Pancreas (tissue), 10 donors: ENCODE data around the gene ISOC1. TPM values are rescaled to one million over a fixed set of nuclear protein-coding genes. Genes with fewer than 3 reads are reported as not detected.

Source experiments
- ATAC-seq, 4 donors: fragments of 200-7000 bp; cut with Tn5 transposase; one replicate each; pipeline versions ENCODE4 v1.8.0 to v1.9.1; 2020; ENCODE audit warnings: mild to moderate bottlenecking in 4 of 4, moderate library complexity in 4 of 4
- DNase-seq, 6 donors: peaks; one replicate each; pipeline ENCODE4 v3.0.0-alpha.2; 2020
- FAIRE-seq: peaks from 2 replicates; lab custom pipeline; 2012; peaks lifted over from hg19 to GRCh38; lab: Jason Lieb, UNC
- H3K27ac ChIP-seq, 4 donors: fragments of 200-600 bp; sonication (generic); 1 replicate in 3 of 4; 2 replicates in 1 of 4; pipeline versions ENCODE4 v1.5.0 to v1.8.0; 2020
- H3K27me3 ChIP-seq, 4 donors: fragments of 200-600 bp; one replicate each; pipeline ENCODE4 v1.8.0; 2021
- H3K36me3 ChIP-seq, 3 donors: fragments of 200-600 bp; sonication (generic) in 1 of 3; one replicate each; pipeline versions ENCODE4 v1.5.0 to v1.8.0; 2020 to 2021
- H3K4me1 ChIP-seq, 3 donors: fragments of 200-600 bp; one replicate each; pipeline ENCODE4 v1.8.0; 2021
- H3K4me3 ChIP-seq, 4 donors: fragments of 200-600 bp; sonication (generic) in 2 of 4; one replicate each; pipeline versions ENCODE4 v1.5.0 to v1.8.0; 2020 to 2021
- H3K9me3 ChIP-seq, 4 donors: fragments of 200-600 bp; one replicate each; pipeline ENCODE4 v1.8.0; 2021
- WGBS, 2 donors: extraction: QIAGEN DNeasy Blood & Tissue Kit; methylation state at CpG; one replicate each; pipeline ENCODE4 v1.1.7; 2013; 5-methylcytosine and 5-hydroxymethylcytosine counted together
- intact Hi-C, 3 donors: fragments of 100-400 bp; cut with DNase I; formaldehyde crosslinking; loops; one replicate each; pipeline versions ENCODE4 v1.11.1 to v1.14.2; 2022
- polyA plus RNA-seq, 2 donors: library from polyadenylated mRNA; stranded (reverse); fragments of 200-250 nt; gene quantifications; one replicate each; pipeline ENCODE4 v1.2.3, GENCODE V29; 2013
- total RNA-seq, 6 donors: library from RNA; stranded (reverse); fragmentation: NEBNext Ultra II Directional in 4 of 6; extraction: Animal tissue kit (Norgen Biotek cat#: 25700) in 4 of 6; gene quantifications; one replicate each; pipeline versions ENCODE4 v1.2.1 to v1.2.4, GENCODE V29; 2021 to 2023
- TF ChIP-seq, protein P1 (sequence below), 4 donors: fragments of 200-600 bp; sonication (generic) in 3 of 4; IDR thresholded peaks; one replicate each; pipeline versions ENCODE4 v1.5.0 to v1.8.0; 2021; ENCODE audit warnings: antibody characterized with exemption in 4 of 4
- donor health status: healthy with polysubstance abuse.
- donor health status: DM: no; HTN: no; CAD: no; lungs with moderate emphysema.
- donor health status: DM: no; HTN: no; CAD: no.
- donor health status: control.
- donor health status: control.
- donor health status: Bipolar disorder and iron deficiency.
- donor health status: DM: yes; HTN: yes; CAD: no.
- donor health status: DM: no; HTN: no; CAD: no.
- donor health status: DM: no; HTN: no; CAD: no.
- donor health status: DM: yes; HTN: yes; CAD: no.

Gene ISOC1
- total RNA-seq = 10 to 100 TPM in 3 of 6 donors, 1 to 10 TPM in 3; 8.3 to 13.8 (median 9.6) TPM
- polyA plus RNA-seq = 10 to 100 TPM in 1 of 2 donors, 1 to 10 TPM in 1; 6.9 to 15.9 TPM

DNA sequence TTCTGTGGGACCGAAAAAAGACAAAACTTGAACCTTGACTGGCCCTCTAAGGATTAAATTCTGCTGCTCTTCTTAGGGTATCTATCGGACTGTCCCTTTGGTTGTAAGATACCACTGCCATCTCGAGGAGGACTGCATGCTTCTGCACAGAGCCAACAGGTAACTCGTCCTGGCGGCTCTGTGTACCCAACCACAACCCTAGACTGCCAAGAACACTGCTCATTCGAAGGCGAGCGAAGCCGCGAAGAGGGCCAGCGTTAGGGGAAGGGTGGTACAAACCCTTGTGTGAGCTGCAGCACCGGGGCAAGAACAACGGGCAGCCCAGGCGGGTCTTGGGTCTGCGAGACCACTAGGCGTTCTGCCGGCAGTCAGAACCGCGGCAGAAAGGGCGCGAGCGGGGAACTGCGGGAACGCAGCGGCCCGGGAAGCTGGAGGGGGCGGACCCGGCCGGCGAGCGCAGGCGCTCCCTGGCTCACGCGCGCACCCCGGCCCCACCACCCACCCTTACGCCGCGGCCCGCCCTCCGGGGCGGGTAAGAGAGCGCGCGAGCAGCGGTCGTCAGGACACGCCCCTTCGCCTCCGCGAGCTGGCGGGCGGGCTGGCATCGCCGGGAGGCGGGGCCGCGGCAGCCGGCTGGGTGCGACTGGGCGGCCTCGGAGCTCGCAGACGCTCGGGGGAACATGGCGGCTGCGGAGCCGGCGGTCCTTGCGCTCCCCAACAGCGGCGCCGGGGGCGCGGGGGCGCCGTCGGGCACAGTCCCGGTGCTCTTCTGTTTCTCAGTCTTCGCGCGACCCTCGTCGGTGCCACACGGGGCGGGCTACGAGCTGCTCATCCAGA is at the start of gene ISOC1:
Gene ISOC1, plus strand, starts transcription at position 663 of the 837 bp plus-strand sequence. Its CDS starts 18 bp downstream, at position 681.
- Histone ChIP-seq H3K27me3 (no peaks in the 10 kb centered on the region), H3K4me1 (peaks cover 8 to 29% (median 15%) of the 10 kb centered on the region in 3 donors), H3K9me3 (no peaks in the 10 kb centered on the region), H3K27ac (peak within 1 kb of the TSS; percentile 77 to 92 (median 88)), H3K36me3 (no peaks in the 10 kb centered on the region), H3K4me3 (peak within 1 kb of the TSS; percentile 64 to 96 (median 84))
- peak; percentile 90 to 96 (median 94) for DNase-seq
- ATAC-seq = peak; percentile 90 to 97 (median 96)
- intact Hi-C loops = no loop called here
- TF ChIP-seq, protein P1, sequence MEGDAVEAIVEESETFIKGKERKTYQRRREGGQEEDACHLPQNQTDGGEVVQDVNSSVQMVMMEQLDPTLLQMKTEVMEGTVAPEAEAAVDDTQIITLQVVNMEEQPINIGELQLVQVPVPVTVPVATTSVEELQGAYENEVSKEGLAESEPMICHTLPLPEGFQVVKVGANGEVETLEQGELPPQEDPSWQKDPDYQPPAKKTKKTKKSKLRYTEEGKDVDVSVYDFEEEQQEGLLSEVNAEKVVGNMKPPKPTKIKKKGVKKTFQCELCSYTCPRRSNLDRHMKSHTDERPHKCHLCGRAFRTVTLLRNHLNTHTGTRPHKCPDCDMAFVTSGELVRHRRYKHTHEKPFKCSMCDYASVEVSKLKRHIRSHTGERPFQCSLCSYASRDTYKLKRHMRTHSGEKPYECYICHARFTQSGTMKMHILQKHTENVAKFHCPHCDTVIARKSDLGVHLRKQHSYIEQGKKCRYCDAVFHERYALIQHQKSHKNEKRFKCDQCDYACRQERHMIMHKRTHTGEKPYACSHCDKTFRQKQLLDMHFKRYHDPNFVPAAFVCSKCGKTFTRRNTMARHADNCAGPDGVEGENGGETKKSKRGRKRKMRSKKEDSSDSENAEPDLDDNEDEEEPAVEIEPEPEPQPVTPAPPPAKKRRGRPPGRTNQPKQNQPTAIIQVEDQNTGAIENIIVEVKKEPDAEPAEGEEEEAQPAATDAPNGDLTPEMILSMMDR (IDR thresholded peaks at IDR 0.05) = no peak
- no peak for FAIRE-seq
- WGBS, 2 donors = 0 to 1% methylated on average over 60 to 87 of the region's 87 CpGs

DNA sequence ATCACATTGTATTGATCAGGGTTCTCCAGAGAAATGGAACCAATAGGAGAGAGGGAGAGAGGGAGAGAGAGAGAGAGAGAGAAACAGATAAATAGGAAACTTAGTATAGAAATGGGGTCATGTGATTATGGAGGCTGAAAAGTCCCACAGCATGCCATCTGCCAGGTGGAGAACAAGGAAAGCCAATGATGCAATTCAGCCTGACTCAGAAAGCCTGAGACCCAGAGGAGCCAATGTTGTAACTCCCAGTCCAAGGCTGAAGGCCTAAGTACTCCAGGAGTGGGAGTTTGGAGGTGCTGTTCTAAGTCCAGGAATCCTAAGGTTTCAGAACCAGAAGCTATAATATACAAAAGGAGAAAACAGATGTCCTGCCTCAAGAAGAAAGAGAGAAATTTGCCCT is 48.4 kb upstream of the ISOC1 start:
- H3K36me3 ChIP-seq = no peaks in the 10 kb centered on the region
- H3K9me3 ChIP-seq = no peaks in the 10 kb centered on the region
- no peak for ATAC-seq
- DNase-seq = no peak
- H3K27ac ChIP-seq = no peak overlapping the region
- FAIRE-seq = no peak
- H3K4me1 ChIP-seq = no peaks in the 10 kb centered on the region
- no peak overlapping the region for H3K4me3 ChIP-seq
- TF ChIP-seq, protein P1 (IDR thresholded peaks at IDR 0.05) = no peak
- no peaks in the 10 kb centered on the region for H3K27me3 ChIP-seq
- intact Hi-C loops = no loop called here

DNA sequence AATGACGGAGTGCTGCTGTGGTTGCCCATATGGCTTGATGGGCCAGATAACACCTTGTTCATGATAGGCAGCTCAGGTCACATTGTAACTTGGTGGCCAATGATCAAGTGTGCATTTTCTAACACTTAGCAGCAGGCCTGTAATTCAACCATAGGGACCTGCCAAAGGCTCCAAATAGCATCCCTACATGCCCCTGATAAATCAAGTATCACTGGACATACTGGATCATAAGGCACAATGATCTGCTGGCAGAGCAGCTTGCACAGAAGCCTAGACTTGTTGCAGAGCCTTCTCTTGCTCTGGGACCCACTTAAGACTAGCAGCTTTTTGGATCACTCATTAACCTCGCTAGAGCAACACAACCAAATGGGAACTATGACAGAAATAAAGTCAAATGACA is 46.0 kb upstream of the ISOC1 start:
- FAIRE-seq (no peak), ATAC-seq (no peak), DNase-seq (no peak)
- H3K4me1 ChIP-seq = no peaks in the 10 kb centered on the region
- TF ChIP-seq, protein P1 (IDR thresholded peaks at IDR 0.05) = no peak
- no peaks in the 10 kb centered on the region for H3K36me3 ChIP-seq
- no peak overlapping the region for H3K27ac ChIP-seq
- intact Hi-C loops = no loop called here
- no peak overlapping the region for H3K4me3 ChIP-seq
- no peaks in the 10 kb centered on the region for H3K27me3 ChIP-seq
- WGBS, 2 donors = 33 to 48% methylated on average over 2 of the region's 2 CpGs
- H3K9me3 ChIP-seq = no peaks in the 10 kb centered on the region

DNA sequence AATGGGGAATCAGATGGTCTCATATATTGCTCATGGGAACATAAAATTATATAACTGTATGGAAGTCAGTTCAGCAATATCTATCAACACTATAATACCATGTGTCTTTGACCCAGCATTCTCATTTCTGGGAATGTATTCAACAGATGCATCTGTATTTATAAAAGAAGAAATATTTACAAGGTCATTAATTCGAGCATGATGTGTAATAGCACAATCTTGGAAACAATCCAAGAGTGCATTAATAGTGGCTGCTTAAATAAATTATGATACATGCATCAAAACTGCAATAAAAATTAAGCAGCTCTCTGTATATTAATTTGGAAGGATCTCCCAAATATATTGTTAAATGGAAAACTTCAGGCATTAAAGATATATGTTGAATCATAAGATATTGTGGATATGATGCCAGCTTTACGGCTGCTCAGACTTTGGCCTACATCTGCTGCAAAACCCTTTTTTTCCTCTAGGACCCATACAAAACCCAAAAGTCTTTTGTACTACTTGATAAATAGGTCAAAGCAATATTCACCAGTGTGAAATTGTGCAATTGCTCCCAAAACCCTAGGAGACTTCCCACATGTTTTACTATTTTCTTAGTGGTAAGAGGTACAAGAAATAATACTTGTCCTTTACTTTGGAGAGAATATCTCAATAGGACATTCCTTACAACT is 45.3 kb upstream of the ISOC1 start:
- Histone ChIP-seq H3K4me3 (no peak overlapping the region), H3K27ac (no peak overlapping the region), H3K36me3 (no peaks in the 10 kb centered on the region), H3K27me3 (no peaks in the 10 kb centered on the region), H3K4me1 (no peaks in the 10 kb centered on the region), H3K9me3 (no peaks in the 10 kb centered on the region)
- ATAC-seq (no peak), DNase-seq (no peak), FAIRE-seq (no peak)
- WGBS, 2 donors = 52 to 55% methylated on average over 2 of the region's 2 CpGs
- TF ChIP-seq, protein P1 (IDR thresholded peaks at IDR 0.05) = no peak
- intact Hi-C loops = no loop called here
